Fibroblast of villous mesenchyme (primary cell): ENCODE results near the gene DET1. TPM values are rescaled to one million over a fixed set of nuclear protein-coding genes. Genes with fewer than 3 reads are reported as not detected.
"Not testable (repeated sequence)": the region's sequence is repeated elsewhere in the genome, so short reads cannot be mapped to it uniquely, and the experiment has no call there.

Experiments used
- DNase-seq: peaks from one replicate; pipeline ENCODE4 v3.0.0-alpha.2; 2010; ENCODE audit warnings: low read depth
- H3K4me3 ChIP-seq: 2 replicates; pipeline ENCODE4 v1.5.1; 2011; ENCODE audit warnings: low read depth, mild to moderate bottlenecking, low read length
- total RNA-seq: library from RNA; depleted of rRNA; stranded (reverse); fragments of >200 nt; gene quantifications from 2 replicates; pipeline ENCODE4 v1.2.3, GENCODE V29; 2012
- TF ChIP-seq, protein P1 (sequence below): IDR thresholded peaks from 2 replicates; pipeline ENCODE4 v1.5.1; 2012; ENCODE audit warnings: low read depth, mild to moderate bottlenecking, low read length; ENCODE audit not compliant: insufficient read depth

Gene DET1
- total RNA-seq, 1 donor, result 7.8 TPM

GRCh38 chr15:88574655-88575054 is 28.2 kb upstream of the DET1 start:
- no peak for DNase-seq
- H3K4me3 ChIP-seq, result no peak overlapping the region
- TF ChIP-seq, protein P1, sequence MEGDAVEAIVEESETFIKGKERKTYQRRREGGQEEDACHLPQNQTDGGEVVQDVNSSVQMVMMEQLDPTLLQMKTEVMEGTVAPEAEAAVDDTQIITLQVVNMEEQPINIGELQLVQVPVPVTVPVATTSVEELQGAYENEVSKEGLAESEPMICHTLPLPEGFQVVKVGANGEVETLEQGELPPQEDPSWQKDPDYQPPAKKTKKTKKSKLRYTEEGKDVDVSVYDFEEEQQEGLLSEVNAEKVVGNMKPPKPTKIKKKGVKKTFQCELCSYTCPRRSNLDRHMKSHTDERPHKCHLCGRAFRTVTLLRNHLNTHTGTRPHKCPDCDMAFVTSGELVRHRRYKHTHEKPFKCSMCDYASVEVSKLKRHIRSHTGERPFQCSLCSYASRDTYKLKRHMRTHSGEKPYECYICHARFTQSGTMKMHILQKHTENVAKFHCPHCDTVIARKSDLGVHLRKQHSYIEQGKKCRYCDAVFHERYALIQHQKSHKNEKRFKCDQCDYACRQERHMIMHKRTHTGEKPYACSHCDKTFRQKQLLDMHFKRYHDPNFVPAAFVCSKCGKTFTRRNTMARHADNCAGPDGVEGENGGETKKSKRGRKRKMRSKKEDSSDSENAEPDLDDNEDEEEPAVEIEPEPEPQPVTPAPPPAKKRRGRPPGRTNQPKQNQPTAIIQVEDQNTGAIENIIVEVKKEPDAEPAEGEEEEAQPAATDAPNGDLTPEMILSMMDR, result no peak

GRCh38 chr15:88574077-88574476 is 27.6 kb upstream of the DET1 start:
- H3K4me3 ChIP-seq, result no peak overlapping the region
- TF ChIP-seq, protein P1, result no peak
- DNase-seq, result no peak

DNA sequence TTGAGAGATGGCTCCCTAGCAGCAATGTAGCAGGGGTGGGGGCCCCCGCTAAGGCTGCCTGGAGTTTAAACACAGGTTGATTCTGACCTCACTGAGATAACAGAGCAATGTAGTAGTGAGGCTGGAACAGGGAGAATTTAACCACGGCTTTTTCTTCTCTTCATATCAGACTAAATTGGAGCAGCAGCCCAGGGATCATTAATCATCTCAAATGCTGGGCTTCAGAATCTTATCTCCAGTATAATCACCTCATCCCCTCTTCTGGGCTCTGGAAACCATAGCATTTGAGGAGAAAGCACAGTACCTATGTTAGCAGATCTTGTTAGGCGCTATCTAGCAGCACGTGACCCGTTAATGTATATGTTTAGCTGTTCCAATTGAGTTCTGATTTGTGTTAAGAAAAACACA is 25.4 kb upstream of the DET1 start:
- DNase-seq, result no peak
- H3K4me3 ChIP-seq, result no peak overlapping the region
- TF ChIP-seq, protein P1, result no peak

DNA sequence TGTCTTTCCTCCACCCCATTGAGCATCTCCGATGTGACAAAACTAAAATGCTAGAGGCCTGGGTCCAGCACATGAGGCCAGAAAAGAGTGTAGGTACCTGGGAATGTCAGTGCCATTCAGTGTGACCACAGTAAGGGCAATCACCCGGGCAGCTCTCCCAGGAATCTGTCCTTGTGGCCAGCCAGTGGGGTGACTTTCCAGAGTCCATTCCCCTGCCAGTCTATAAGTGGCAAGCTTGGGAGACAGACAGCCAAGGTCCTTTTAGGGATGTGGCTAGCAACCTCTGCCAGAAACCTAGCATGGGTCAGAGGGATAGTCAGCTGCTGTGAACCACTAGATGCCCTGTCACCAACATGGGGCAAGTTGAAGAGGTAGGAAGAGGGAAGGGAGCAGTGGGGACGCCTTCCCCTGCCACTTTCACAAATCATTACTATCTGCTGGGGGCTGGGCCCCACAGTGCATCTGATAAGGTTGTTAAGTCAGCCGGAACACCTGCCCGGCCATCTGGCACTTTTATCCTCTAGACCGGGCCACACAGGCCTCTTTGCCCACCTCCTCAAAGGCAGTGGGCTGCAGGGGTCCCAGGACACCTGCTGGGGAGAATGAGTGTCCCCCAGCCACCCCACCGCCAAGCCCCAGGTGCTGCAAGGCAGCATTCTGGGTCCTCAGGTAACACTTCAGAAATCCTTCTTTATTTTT is 24.8 kb upstream of the DET1 start:
- no peak overlapping the region for H3K4me3 ChIP-seq
- TF ChIP-seq, protein P1, result no peak
- DNase-seq, result no peak

DNA sequence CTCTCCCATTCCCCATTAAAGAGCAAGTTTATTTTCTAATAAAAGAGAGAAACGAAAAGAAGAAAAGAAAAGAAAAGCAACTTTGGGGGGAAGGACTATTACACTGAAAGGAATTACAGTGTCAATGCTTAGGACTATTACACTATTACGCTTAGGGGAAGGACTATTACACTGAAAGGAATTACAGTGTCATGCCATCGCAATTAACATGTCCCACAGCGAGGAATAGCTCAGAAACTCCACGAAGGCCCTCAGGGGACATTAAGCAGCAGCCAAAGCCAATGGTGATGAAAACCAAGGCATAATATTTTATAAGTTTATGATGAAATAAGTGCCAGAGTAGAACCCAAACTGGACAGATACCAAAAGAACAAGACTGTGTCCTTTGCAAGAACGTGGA is 22.1 kb upstream of the DET1 start:
- no peak for DNase-seq
- TF ChIP-seq, protein P1, result no peak
- no peak overlapping the region for H3K4me3 ChIP-seq

GRCh38 chr15:88564741-88565140 is 18.3 kb upstream of the DET1 start:
- no peak overlapping the region for H3K4me3 ChIP-seq
- TF ChIP-seq, protein P1, result no peak
- DNase-seq, result no peak

- no peak overlapping the region for H3K4me3 ChIP-seq
- no peak for DNase-seq
- TF ChIP-seq, protein P1, result no peak
Measured at GRCh38 chr15:88563638-88564037, 17.2 kb upstream of the DET1 start.

DNA sequence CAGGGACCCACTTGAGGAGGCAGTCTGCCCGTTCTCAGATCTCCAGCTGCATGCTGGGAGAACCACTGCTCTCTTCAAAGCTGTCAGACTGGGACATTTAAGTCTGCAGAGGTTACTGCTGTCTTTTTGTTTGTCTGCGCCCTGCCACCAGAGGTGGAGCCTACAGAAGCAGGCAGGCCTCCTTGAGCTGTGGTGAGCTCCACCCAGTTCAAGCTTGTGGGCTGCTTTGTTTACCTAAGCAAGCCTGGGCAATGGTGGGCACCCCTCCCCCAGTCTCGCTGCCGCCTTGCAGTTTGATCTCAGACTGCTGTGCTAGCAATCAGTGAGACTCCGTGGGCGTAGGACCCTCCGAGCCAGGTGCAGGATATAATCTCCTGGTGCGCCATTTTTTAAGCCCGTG is 13.1 kb upstream of the DET1 start:
- H3K4me3 ChIP-seq, DNase-seq: not testable (repeated sequence)

- not testable (repeated sequence) for H3K4me3 ChIP-seq, DNase-seq
Measured at GRCh38 chr15:88558026-88558425, 11.5 kb upstream of the DET1 start.

DNA sequence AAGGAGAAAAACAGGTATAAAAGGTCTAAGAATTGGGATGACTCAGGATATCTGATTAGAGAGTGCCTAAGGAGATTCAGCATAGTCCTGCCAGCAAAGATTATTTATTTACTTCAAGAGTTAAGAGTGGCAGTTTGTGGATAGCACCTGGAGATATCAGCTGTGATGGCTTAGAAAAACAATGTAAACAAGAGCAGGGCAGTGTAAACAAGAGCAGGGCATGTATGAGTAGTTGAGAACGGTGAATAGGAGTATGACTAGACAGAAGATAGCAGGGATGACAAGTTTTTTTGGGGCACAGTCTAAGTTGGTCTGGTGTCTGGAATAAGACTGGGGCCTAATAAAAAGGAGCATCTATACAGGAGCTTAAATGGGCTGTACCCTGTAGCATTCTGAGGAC is 1.5 kb upstream of the DET1 start:
- DNase-seq, result not testable (repeated sequence)

More for the DNA sequence above, 1.5 kb upstream of the DET1 start:
- not testable (repeated sequence) for H3K4me3 ChIP-seq
